Measurements from ENCODE around the gene RPL39. TPM values are rescaled to one million over a fixed set of nuclear protein-coding genes. Genes with fewer than 3 reads are reported as not detected.
"Not testable (repeated sequence)": the region's sequence is repeated elsewhere in the genome, so short reads cannot be mapped to it uniquely, and the experiment has no call there.

RPL39 gene
- total and polyA plus RNA-seq, 2 of the 8 experiments (the other 6 are each of a cell fraction or from before 2014, with no cell fraction given): 1,942 to 2,394 TPM

DNA sequence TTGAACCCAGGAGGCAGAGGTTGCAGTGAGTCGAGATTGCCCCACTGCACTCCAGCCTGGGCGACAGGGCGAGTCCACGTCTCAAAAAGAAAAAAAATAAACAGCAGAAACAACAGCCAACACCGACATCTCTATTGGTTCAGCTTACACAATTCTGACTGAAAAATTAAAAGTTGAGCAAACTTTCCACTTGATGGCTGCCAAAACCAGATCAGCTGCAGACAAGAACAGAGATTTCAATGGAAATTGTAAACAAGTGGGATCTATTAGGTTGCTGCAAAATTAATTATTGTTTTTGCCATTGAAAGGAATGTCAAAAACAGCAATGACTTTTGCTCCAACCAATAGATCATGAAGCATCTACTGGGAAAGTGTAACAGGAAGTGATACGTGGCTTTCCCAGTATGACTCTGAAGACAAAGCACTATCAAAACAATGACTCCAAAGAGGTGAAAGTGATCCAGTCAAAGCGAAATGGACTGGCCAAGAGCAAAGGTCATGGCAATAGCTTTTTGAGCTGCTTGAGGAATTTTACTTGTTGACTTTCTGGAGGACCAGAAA lies 35.0 kb upstream of the RPL39 start (continued):
- TF ChIP-seq SP2 (IDR thresholded peaks at IDR 0.05; ENCODE audit: low read length): no peak
- no peak for TF ChIP-seq TAF7 (optimal IDR thresholded peaks at IDR 0.05; ENCODE audit: borderline replicate concordance, low read depth, low read length)
- TF ChIP-seq BCL11A (IDR thresholded peaks at IDR 0.05; ENCODE audit: low read depth in 2 of 2, low read length in 2 of 2): no peak

- H3K9ac ChIP-seq (replicated peaks in 1 of 4; ENCODE audit: extremely low read depth in 1 of 4, low read depth in 3 of 4, low read length in 3 of 4); H2BK15ac ChIP-seq (ENCODE audit: low read length); H2BK5ac ChIP-seq (ENCODE audit: low read depth, low read length); CTCF ChIA-PET (ENCODE audit: partially characterized antibody); H2BK20ac ChIP-seq (ENCODE audit: low read length); H2AFZ ChIP-seq (ENCODE audit: low read length); H3K4me1 ChIP-seq (replicated peaks in 1 of 4; ENCODE audit: control insufficient read depth in 3 of 4, insufficient read depth in 4 of 4, low read length in 3 of 4); FAIRE-seq; H3K79me2 ChIP-seq (ENCODE audit: control insufficient read depth in 1 of 2, insufficient read depth in 2 of 2, low read length in 2 of 2); H3K36me3 ChIP-seq (ENCODE audit: control insufficient read depth in 2 of 4, insufficient read depth in 4 of 4, low read length in 3 of 4); H4K91ac ChIP-seq (replicated peaks; ENCODE audit: insufficient read length, low read length); H3K4me2 ChIP-seq (ENCODE audit: insufficient read depth in 1 of 2, low read depth in 2 of 2, low read length in 2 of 2); H3K27ac ChIP-seq (ENCODE audit: low read depth, low read length); H3K56ac ChIP-seq (replicated peaks; ENCODE audit: insufficient read length, low read depth, low read length); H2BK12ac ChIP-seq (ENCODE audit: low read depth, low read length); H2AK5ac ChIP-seq (ENCODE audit: low read depth, low read length); H3K27me3 ChIP-seq (replicated peaks in 1 of 4; ENCODE audit: control insufficient read depth in 3 of 4, extremely low read depth in 1 of 4, insufficient read depth in 3 of 4, low read length in 3 of 4); H4K5ac ChIP-seq (ENCODE audit: insufficient read length, low read depth, low read length); H2BK120ac ChIP-seq (replicated peaks; ENCODE audit: low read depth, low read length); H3K4me3 ChIP-seq (ENCODE audit: extremely low read depth in 1 of 4, insufficient read depth in 2 of 4, low read depth in 3 of 4, low read length in 4 of 4); H3K23me2 ChIP-seq (ENCODE audit: low read depth, low read length); H4K20me1 ChIP-seq (replicated peaks in 1 of 2; ENCODE audit: control insufficient read depth in 1 of 2, insufficient read depth in 2 of 2, low read length in 2 of 2); H3K18ac ChIP-seq (ENCODE audit: extremely low read depth, low read length); H3K14ac ChIP-seq (ENCODE audit: insufficient read length); DNase-seq (ENCODE audit: low read depth in 1 of 2, low spot score in 2 of 2); H3K4ac ChIP-seq (replicated peaks; ENCODE audit: insufficient read length, low read depth, low read length); H3K79me1 ChIP-seq (ENCODE audit: low read depth, low read length); H4K8ac ChIP-seq (ENCODE audit: extremely low read depth, insufficient read depth, low read length); H3K9me3 ChIP-seq (ENCODE audit: insufficient read depth in 2 of 2, low read depth in 1 of 2, low read length in 1 of 2); H3K23ac ChIP-seq (ENCODE audit: insufficient read length): not testable (repeated sequence)
- WGBS, 2 experiments (ENCODE audit: extremely low coverage in 1 of 2, insufficient coverage in 1 of 2, insufficient read length in 1 of 2, insufficient replicate concordance in 2 of 2, low coverage in 1 of 2, low lambda C conversion rate in 2 of 2, missing lambda C conversion rate in 1 of 2): 100% methylated on average over 1 of the region's 5 CpGs; no CpG with 5 or more reads in 1 of the 2 experiments
- POLR2A ChIA-PET (ENCODE audit: partially characterized antibody): interaction anchor here (1.5 to 1.8 kb wide), 3 partner anchors 10 to 33 kb away, joined by 3 to 4 read pairs (median 4); no protein-coding TSS in a partner anchor
Observed at GRCh38 chrX:119824221-119824620, 32.8 kb upstream of the RPL39 start.
